Natural killer cell (primary cell): Measurements from ENCODE around the gene SETBP1. TPM values are rescaled to one million over a fixed set of nuclear protein-coding genes. Genes with fewer than 3 reads are reported as not detected.

Experiments used
- ATAC-seq, 3 donors: fragments of 150-1000 bp in 2 of 3; fragments of 200-7000 bp in 1 of 3; cut with Tn5 transposase; 1 replicate in 1 of 3; 2 replicates in 2 of 3; pipeline ENCODE4 v1.10.0; 2021; ENCODE audit warnings: mild to moderate bottlenecking in 2 of 3, moderate library complexity in 2 of 3
- DNase-seq, 2 donors: peaks; one replicate each; pipeline versions ENCODE4 v3.0.0 to v3.0.0-alpha.2; 2013 to 2021; ENCODE audit warnings: mixed read lengths in 1 of 2
- H3K27ac ChIP-seq: one replicate; pipeline ENCODE4 v1.5.1; 2013; ENCODE audit warnings: mild to moderate bottlenecking, low read length
- H3K27me3 ChIP-seq: one replicate; pipeline ENCODE4 v1.6.1; 2013; ENCODE audit warnings: low read length; ENCODE audit not compliant: control insufficient read depth, insufficient read depth
- H3K36me3 ChIP-seq: one replicate; pipeline ENCODE4 v1.6.1; 2013; ENCODE audit warnings: low read length; ENCODE audit not compliant: control insufficient read depth, insufficient read depth
- H3K4me1 ChIP-seq: one replicate; pipeline ENCODE4 v1.6.1; 2013; ENCODE audit warnings: low read length; ENCODE audit not compliant: control insufficient read depth, insufficient read depth
- H3K4me3 ChIP-seq: one replicate; pipeline ENCODE4 v1.5.1; 2013; ENCODE audit warnings: low read length
- H3K9me3 ChIP-seq: one replicate; pipeline ENCODE4 v1.6.1; 2013; ENCODE audit warnings: low read length; ENCODE audit not compliant: control insufficient read depth, insufficient read depth
- H3K27ac Mint-ChIP-seq, 2 donors: one replicate each; pipeline ENCODE4 v1.8.0; 2022; ENCODE audit warnings: mild to moderate bottlenecking in 2 of 2, mixed read lengths in 2 of 2, moderate library complexity in 1 of 2
- H3K27me3 Mint-ChIP-seq, 2 donors: one replicate each; pipeline ENCODE4 v1.8.0; 2022; ENCODE audit warnings: low read depth in 2 of 2, mixed read lengths in 2 of 2
- H3K36me3 Mint-ChIP-seq: one replicate; pipeline ENCODE4 v1.8.0; 2022; ENCODE audit warnings: mixed read lengths
- H3K4me1 Mint-ChIP-seq, 2 donors: one replicate each; pipeline ENCODE4 v1.8.0; 2022; ENCODE audit warnings: mixed read lengths in 2 of 2
- H3K4me3 Mint-ChIP-seq: one replicate; pipeline ENCODE4 v1.8.0; 2022; ENCODE audit warnings: mild to moderate bottlenecking, moderate library complexity, mixed read lengths
- H3K9me3 Mint-ChIP-seq, 2 donors: one replicate each; pipeline ENCODE4 v1.8.0; 2022; ENCODE audit warnings: mixed read lengths in 2 of 2
- CTCF ChIP-seq: fragments of 200-600 bp; IDR thresholded peaks from one replicate; pipeline ENCODE4 v1.8.0; 2022; ENCODE audit warnings: antibody characterized with exemption
- WGBS: methylation state at CpG from one replicate; pipeline ENCODE4 v1.1.7; 2013; ENCODE audit warnings: missing lambda C conversion rate; ENCODE audit not compliant: insufficient coverage; 5-methylcytosine and 5-hydroxymethylcytosine counted together
- intact Hi-C: fragments of 100-400 bp; cut with micrococcal nuclease; formaldehyde crosslinking; loops from one replicate; pipeline ENCODE4 v1.14.2; 2022
- total RNA-seq, 4 donors: library from RNA; stranded (reverse); fragments of 120-200 nt in 1 of 4; gene quantifications; one replicate each; pipeline versions ENCODE4 v1.2.3 to v1.2.4, GENCODE V29; 2013 to 2022

The SETBP1 gene
- total RNA-seq, 3 donors from 2014 or later (not counting 1 experiment from before 2014, with no cell fraction given) = 36.0 to 46.6 (median 41.2) TPM

- Mint-ChIP-seq H3K4me3 (no peak overlapping the region), H3K27me3 (no peaks in the 10 kb centered on the region), H3K4me1 (peaks cover 36 to 37% of the 10 kb centered on the region in 2 donors), H3K9me3 (peaks cover 0 to 2% of the 10 kb centered on the region in 2 donors), H3K27ac (no peak overlapping the region), H3K36me3 (no peaks in the 10 kb centered on the region)
- WGBS = 85% methylated on average over 2 of the region's 2 CpGs
- TF ChIP-seq CTCF = no peak
- Histone ChIP-seq H3K4me3 (no peak overlapping the region), H3K27me3 (no peaks in the 10 kb centered on the region), H3K4me1 (peaks cover 3% of the 10 kb centered on the region), H3K36me3 (no peaks in the 10 kb centered on the region), H3K9me3 (no peaks in the 10 kb centered on the region), H3K27ac (no peak overlapping the region)
- intact Hi-C loops = no loop called here
- ATAC-seq (no peak), DNase-seq (no peak)
Measured at GRCh38 chr18:44898498-44898897, 217.8 kb downstream of the SETBP1 start.

GRCh38 chr18:44899832-44900231, 219.1 kb downstream of the SETBP1 start:
- intact Hi-C loops = no loop called here
- TF ChIP-seq CTCF = no peak
- peaks cover 0 to 2% of the 10 kb centered on the region in 2 donors for H3K9me3 Mint-ChIP-seq
- Histone ChIP-seq H3K4me1 (peaks cover 3% of the 10 kb centered on the region), H3K9me3 (no peaks in the 10 kb centered on the region), H3K4me3 (no peak overlapping the region), H3K36me3 (no peaks in the 10 kb centered on the region), H3K27ac (no peak overlapping the region), H3K27me3 (no peaks in the 10 kb centered on the region)
- no peak overlapping the region for H3K27ac Mint-ChIP-seq
- H3K4me3 Mint-ChIP-seq = no peak overlapping the region
- H3K27me3 Mint-ChIP-seq = no peaks in the 10 kb centered on the region
- peaks cover 27 to 32% of the 10 kb centered on the region in 2 donors for H3K4me1 Mint-ChIP-seq
- H3K36me3 Mint-ChIP-seq = no peaks in the 10 kb centered on the region
- DNase-seq (no peak), ATAC-seq (no peak)

DNA sequence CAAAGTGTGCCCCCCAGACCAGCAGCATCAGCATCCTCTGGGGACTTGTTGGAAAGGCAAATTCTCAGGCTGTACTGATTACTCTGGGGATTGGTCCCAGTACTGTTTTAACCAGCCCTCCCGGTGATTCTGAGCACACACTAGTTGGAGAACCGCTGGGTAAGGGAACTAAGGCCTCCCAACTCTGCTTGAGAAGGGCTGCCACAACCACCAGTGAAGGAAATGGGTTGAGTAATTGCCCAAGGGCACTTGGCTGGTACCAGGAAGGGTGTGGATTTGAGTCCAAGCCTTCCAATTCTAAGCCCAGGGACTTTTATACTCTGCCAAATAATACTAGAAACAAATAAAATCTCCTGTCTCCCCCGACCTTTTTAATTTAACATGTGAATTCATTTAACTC, 219.9 kb downstream of the SETBP1 start:
- ATAC-seq (no peak), DNase-seq (no peak)
- H3K27ac ChIP-seq = no peak overlapping the region
- 83% methylated on average over 2 of the region's 3 CpGs for WGBS
- Mint-ChIP-seq H3K27me3 (no peaks in the 10 kb centered on the region), H3K4me3 (no peak overlapping the region), H3K4me1 (peaks cover 24 to 31% of the 10 kb centered on the region in 2 donors), H3K9me3 (no peaks in the 10 kb centered on the region), H3K36me3 (no peaks in the 10 kb centered on the region), H3K27ac (no peak overlapping the region)
- no peaks in the 10 kb centered on the region for H3K9me3 ChIP-seq
- no peaks in the 10 kb centered on the region for H3K36me3 ChIP-seq
- no peak overlapping the region for H3K4me3 ChIP-seq
- intact Hi-C loops = no loop called here
- TF ChIP-seq CTCF = no peak
- H3K4me1 ChIP-seq = no peaks in the 10 kb centered on the region
- H3K27me3 ChIP-seq = no peaks in the 10 kb centered on the region

DNA sequence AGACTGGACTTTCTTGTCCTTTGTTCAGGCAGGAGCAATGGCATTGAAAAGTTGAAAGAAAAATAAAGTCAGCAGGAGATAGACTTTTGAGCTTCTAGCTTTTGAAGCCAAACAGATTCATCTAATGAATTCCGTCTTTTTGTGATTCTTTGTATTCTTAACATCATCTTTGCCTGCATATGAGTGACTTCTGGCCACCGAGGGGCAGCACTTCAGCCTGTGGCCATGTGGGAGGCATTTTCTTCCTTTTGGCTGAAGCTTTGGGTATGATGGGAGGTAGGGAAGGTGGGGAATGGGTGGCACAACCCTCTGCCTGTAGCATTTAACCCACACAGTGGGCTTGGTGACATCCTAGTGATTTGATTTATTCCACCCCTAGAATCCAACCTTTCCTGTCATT, 220.6 kb downstream of the SETBP1 start:
- Mint-ChIP-seq H3K36me3 (no peaks in the 10 kb centered on the region), H3K27me3 (no peaks in the 10 kb centered on the region), H3K4me3 (no peak overlapping the region), H3K9me3 (no peaks in the 10 kb centered on the region), H3K27ac (no peak overlapping the region), H3K4me1 (peaks cover 24 to 31% of the 10 kb centered on the region in 2 donors)
- no peak for DNase-seq
- H3K27ac ChIP-seq = no peak overlapping the region
- no peaks in the 10 kb centered on the region for H3K36me3 ChIP-seq
- H3K27me3 ChIP-seq = no peaks in the 10 kb centered on the region
- ATAC-seq = no peak
- TF ChIP-seq CTCF = no peak
- intact Hi-C loops = no loop called here
- H3K4me3 ChIP-seq = no peak overlapping the region
- H3K4me1 ChIP-seq = no peaks in the 10 kb centered on the region
- WGBS = 88% methylated on average over 2 of the region's 2 CpGs
- no peaks in the 10 kb centered on the region for H3K9me3 ChIP-seq
